ENCODE measurements around the gene RPL12. TPM values are rescaled to one million over a fixed set of nuclear protein-coding genes. Genes with fewer than 3 reads are reported as not detected.

The RPL12 gene
- total RNA-seq, 1 experiment from 2014 or later, result 4,429 TPM

DNA sequence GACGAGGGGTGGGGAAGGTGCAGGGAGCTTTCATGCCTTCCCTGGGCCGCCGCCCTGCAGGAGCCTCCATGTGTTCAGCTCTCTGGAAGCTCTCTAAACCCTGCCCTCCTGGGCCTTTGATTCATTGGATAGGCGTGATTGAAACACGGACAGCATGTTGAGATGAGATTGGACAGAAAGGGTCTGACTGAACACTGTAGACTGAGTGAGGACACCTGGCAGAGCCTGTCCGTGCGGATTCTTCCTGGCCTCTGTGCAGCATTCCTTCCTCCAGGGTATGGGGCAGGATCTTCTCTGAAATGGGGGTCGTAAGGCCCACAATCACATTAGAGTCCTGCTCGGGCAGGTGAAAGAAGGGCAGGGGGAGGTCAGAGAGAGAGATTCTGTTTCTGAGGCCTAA, 12.8 kb downstream of the RPL12 start:
- H3K36me3 ChIP-seq, result peaks cover 91% of the 10 kb centered on the region

DNA sequence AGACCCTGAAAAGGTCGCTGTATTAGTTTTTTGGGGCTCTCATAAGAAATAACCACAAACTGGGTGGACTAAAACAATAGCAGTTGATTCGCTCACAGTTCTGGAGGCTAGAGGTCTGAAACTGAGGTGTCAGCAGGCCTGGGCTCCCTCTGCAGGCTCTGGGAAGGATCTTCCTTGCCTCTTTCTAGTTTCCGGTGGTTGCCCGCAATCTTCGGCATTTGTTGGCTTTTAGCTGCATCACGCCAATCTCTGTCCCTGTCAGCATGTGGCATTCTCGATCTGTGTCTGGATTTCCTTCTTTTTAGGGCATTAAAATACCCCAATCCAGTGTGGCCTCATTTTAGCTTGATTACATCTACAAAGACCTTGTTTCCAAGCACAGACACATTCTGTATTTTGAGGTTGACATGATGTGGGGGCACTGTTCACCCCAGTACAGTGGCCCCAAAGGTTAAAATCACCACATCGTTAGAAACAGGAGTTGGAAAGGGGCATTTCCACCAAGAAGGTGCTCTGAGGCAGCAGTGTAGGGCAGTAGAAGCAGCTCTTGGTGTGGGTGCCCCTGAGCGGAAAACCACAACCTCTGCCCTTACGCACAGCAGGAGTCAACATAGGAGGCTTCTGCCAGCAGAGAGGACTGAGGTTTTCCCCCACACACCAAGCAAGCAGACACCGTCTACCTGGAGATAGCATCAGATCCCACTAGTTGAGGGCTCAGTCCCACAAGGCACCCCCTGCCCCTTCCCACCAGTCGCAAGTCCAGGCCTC, 13.5 kb downstream of the RPL12 start:
- H3K27me3 ChIP-seq, result no peaks in the 10 kb centered on the region
- no peaks in the 10 kb centered on the region for H3K4me1 ChIP-seq
- no peaks in the 10 kb centered on the region for H3K9me3 ChIP-seq (replicated peaks)
- no peak overlapping the region for H3K27ac ChIP-seq
- no peak for DNase-seq
- peaks cover 90% of the 10 kb centered on the region for H3K36me3 ChIP-seq
- no peak overlapping the region for H3K4me3 ChIP-seq

More for the DNA sequence above, 12.8 kb downstream of the RPL12 start:
- no peaks in the 10 kb centered on the region for H3K27me3 ChIP-seq
- no peaks in the 10 kb centered on the region for H3K9me3 ChIP-seq (replicated peaks)
- no peaks in the 10 kb centered on the region for H3K4me1 ChIP-seq
- H3K4me3 ChIP-seq, result no peak overlapping the region
- DNase-seq, result no peak
- no peak overlapping the region for H3K27ac ChIP-seq

DNA sequence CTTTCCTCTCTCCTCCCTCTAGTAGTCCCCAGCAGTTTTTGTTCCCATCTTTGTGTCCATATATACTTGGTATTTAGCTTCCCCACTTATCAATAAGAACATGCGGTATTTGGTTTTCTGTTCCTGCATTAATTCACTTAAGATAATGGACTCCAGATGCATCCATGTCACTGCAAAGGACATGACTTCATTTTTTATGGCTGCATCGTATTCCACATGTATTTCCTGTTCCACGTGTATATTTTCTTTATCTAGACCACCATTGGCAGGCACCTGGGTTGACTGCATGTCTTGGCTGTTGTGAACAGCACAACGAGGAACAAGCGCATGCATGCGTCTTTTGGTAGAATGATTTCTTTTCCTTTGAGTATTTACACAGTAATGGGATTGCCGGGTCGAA, 20.8 kb downstream of the RPL12 start:
- no peak overlapping the region for H3K27ac ChIP-seq
- DNase-seq, result no peak
- H3K9me3 ChIP-seq (replicated peaks), result no peaks in the 10 kb centered on the region
- peaks cover 44% of the 10 kb centered on the region for H3K36me3 ChIP-seq
- no peaks in the 10 kb centered on the region for H3K27me3 ChIP-seq
- no peaks in the 10 kb centered on the region for H3K4me1 ChIP-seq
- no peak overlapping the region for H3K4me3 ChIP-seq

DNA sequence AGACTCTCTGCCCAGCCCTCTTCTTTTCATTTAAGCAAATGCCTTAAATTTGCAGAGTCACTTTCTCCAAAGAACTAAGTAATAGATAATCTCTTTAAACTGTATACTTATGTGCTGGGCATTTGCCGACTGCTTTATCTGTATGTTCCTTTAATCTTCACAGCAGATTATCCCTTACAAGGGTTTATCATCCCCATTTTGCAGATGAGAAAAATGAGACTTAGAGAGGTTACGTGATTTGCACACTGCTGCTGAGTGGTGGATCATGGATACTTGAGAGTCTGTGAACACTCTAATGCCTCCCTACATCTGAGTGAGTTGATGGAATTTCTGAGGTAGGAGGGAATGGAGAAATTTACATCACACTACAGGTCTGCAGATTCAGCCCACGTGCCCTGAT, 22.9 kb downstream of the RPL12 start:
- Histone ChIP-seq H3K27ac (no peak overlapping the region), H3K36me3 (peaks cover 24% of the 10 kb centered on the region), H3K4me3 (no peak overlapping the region), H3K4me1 (no peaks in the 10 kb centered on the region), H3K27me3 (no peaks in the 10 kb centered on the region), H3K9me3 (replicated peaks) (no peaks in the 10 kb centered on the region)
- DNase-seq, result no peak

DNA sequence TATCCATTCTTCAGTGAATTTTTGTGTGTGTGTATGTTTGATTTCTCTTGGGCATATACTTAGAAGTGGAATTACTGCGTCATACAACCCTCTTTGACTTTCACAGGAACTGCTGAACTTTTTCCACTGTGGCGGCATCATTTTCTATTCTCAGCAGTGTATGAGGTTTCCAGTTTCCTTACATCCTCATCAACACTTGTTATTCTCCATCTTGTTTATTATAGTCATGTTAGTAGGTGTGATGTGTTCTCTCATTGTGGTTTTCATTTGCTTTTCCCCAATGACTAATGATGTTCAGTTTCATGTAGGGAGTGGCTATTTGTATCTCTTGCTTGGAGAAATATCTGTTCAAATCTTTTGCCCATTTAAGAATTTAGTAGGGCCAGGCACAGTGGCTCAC, 24.4 kb downstream of the RPL12 start:
- Histone ChIP-seq H3K9me3 (replicated peaks) (no peaks in the 10 kb centered on the region), H3K27ac (no peak overlapping the region), H3K4me1 (peaks cover 6% of the 10 kb centered on the region), H3K36me3 (peaks cover 18% of the 10 kb centered on the region), H3K27me3 (no peaks in the 10 kb centered on the region), H3K4me3 (no peak overlapping the region)
- no peak for DNase-seq

DNA sequence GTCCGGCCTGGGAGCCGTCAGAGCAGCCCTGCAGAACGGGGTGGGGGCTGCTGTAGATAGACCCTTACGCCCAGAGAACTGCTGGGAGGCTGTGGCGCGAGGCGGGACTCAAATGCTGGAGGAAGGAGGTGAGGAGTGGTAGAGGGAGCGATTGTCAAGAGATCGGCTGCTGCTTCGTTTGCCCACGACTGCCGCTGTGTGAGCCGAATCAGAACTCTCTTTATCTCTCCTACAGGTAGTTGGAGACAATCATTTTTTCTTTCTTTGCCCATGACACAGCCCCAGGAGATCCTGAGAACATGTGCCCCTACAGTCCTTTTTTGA, 26.6 kb downstream of the RPL12 start:
- H3K27ac ChIP-seq, result peak overlapping the region; percentile 82
- H3K27me3 ChIP-seq, result no peaks in the 10 kb centered on the region
- peaks cover 7% of the 10 kb centered on the region; the same call in 1 of the 2 replicates for H3K36me3 ChIP-seq
- peaks cover 6% of the 10 kb centered on the region for H3K4me1 ChIP-seq
- DNase-seq, result no peak
- peak overlapping the region; percentile 84 for H3K4me3 ChIP-seq
- H3K9me3 ChIP-seq (replicated peaks), result no peaks in the 10 kb centered on the region

DNA sequence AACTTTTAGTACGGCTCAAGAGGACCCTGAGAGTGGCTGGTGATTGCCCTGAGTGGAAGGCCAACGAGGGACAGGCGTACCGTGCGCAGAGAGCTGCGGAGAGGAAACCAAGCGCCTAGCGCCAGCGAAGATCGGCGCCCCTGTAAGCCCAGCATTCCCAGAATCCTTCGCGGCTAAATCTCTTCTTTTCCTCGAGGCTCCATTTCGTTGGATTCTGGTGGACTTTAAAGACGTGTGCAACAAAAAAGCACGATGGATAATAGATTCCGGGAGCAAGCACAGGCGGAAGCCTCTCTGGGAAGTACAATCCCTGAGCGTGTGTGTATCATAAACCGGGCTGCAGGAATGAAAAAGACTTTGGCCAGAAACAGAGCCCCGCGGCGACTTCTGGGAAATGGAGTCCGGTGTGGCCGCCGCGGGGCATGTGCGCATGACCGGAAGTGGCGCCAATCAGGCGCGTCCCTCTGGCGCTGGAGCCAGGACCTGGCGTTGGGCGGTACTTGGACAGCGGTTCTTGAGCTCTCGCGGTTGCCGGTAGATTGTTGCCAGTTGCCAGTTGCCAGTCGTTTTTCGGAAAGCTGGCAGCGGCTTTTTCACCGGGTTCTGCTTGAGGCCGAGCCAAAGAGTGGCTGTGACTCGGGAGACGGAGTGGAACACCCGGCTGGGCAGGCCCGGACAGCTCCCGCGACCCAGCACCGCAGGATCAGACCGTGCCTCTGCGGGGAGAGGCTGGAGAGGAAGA, 27.1 kb downstream of the RPL12 start, which contains the start of gene ZNF79:
TSS of gene ZNF79 (plus strand) at position 449 of the 742 bp plus-strand sequence. CDS start 406 bp downstream, outside the sequence.
- Histone ChIP-seq H3K36me3 (peaks cover 7% of the 10 kb centered on the region; the same call in 1 of the 2 replicates), H3K27ac (peak within 1 kb of the TSS; percentile 82)

DNA sequence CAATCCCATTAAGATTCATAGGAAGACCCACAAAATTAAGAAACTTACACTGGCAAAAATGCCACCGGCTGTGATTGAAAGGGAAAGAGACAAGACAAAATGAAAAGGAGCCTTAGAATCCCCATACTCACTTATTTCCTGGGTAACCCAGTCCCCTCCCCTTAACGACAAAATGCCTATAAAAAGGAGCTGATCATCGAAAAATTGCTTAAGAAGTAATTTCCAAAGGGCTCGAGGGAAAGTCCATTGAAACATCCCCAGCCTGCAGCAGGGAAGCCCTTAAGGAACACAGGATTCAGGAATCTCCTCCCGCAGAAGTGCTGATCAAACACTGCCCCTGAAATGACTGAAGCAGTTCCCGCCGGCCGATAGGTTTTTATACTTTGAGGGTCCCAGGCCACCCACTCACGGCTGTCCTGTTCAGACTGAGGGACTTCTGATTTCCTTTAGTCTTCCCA, 27.7 kb downstream of the RPL12 start:
- DNase-seq, result no peak
- no peaks in the 10 kb centered on the region for H3K27me3 ChIP-seq

More for the DNA sequence above, 27.1 kb downstream of the RPL12 start, which contains the start of gene ZNF79:
- Histone ChIP-seq H3K4me3 (peak within 1 kb of the TSS; percentile 84), H3K9me3 (replicated peaks) (no peaks in the 10 kb centered on the region), H3K4me1 (peaks cover 6% of the 10 kb centered on the region), H3K27me3 (no peaks in the 10 kb centered on the region)
- peak; percentile 93 to 96 for DNase-seq

DNA sequence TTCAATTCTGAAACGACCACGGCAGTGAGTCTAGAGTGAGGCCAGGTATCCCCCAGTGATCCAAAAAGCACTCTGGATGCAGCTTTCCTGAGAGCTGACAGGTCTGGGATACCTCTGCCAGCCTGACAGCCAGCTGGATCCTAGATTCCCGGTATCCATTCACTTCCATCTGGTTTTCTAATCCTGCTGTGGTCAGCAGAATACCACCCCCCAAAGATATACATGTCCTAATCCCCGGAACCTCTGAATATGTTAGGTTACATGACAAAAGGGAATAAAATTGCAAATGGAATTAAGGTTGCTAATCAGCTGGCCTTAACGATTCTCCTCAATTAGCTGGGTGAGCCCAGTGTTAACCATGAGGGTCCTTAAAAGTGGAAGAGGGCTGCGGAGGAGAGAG, 28.4 kb downstream of the RPL12 start:
- peak overlapping the region; percentile 84 for H3K4me3 ChIP-seq
- peak in 1 of 2 experiments; percentile 23 for DNase-seq
- no peaks in the 10 kb centered on the region for H3K36me3 ChIP-seq
- no peaks in the 10 kb centered on the region for H3K9me3 ChIP-seq (replicated peaks)
- H3K27me3 ChIP-seq, result no peaks in the 10 kb centered on the region
- peaks cover 11% of the 10 kb centered on the region for H3K4me1 ChIP-seq
- no peak overlapping the region for H3K27ac ChIP-seq

More for the DNA sequence above, 27.7 kb downstream of the RPL12 start:
- Histone ChIP-seq H3K9me3 (replicated peaks) (no peaks in the 10 kb centered on the region), H3K4me3 (peak overlapping the region; percentile 84), H3K4me1 (peaks cover 6% of the 10 kb centered on the region), H3K27ac (peak overlapping the region; percentile 82), H3K36me3 (peaks cover 2% of the 10 kb centered on the region; the same call in 1 of the 2 replicates)

DNA sequence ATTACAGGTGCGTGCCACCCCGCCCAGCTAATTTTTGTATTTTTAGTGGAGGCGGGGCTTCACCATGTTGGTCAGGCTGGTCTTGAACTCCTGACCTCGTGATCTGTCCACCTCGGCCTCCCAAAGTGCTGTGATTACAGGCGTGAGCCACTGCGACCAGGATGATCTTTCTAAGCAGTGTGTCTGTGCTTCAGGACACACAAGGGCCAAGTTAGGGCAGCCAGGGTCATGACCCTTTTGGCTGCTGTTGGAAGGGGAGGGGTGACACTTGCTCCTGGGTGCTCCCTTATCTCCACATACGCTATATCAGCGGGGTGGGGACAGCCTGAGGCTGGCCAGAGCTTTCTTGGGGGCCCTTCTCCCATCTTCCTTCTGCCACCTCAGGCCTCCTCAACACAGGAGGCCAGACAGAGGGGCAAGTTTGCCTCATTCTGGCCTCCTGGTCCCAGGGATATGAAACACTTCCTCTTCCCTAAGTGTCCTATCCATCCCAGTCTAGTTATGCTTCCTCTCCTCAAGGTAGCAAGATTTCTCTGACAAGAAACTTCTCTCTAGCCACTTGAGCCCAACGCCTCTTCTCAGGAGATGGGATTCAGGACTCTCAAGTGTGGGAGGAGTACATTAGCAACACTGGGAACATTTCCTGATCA, 28.9 kb downstream of the RPL12 start:
- H3K36me3 ChIP-seq, result no peaks in the 10 kb centered on the region
- H3K9me3 ChIP-seq (replicated peaks), result no peaks in the 10 kb centered on the region
- no peak overlapping the region for H3K27ac ChIP-seq
- H3K27me3 ChIP-seq, result no peaks in the 10 kb centered on the region
- no peak overlapping the region for H3K4me3 ChIP-seq
- H3K4me1 ChIP-seq, result peaks cover 13% of the 10 kb centered on the region
- DNase-seq, result no peak

DNA sequence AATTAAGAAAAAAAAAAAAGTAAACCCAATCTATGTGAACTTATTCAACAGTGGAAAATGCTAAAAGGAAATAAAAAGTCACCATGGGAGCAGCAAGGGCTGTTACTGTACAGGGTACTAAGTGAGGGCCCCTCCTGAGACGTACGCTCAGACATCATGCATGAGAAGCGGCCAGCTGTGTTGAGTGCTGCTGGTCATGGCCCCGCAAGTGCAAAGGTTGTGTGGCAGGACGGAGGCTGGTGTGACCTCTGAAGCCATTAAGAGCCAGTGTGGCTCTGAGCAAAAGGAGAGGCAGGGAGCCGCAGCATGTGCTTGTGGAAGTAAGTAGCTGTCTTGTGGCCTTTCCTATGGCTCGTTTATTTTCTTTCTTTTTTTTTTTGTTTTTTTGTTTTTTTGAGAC, 30.1 kb downstream of the RPL12 start:
- DNase-seq, result no peak

DNA sequence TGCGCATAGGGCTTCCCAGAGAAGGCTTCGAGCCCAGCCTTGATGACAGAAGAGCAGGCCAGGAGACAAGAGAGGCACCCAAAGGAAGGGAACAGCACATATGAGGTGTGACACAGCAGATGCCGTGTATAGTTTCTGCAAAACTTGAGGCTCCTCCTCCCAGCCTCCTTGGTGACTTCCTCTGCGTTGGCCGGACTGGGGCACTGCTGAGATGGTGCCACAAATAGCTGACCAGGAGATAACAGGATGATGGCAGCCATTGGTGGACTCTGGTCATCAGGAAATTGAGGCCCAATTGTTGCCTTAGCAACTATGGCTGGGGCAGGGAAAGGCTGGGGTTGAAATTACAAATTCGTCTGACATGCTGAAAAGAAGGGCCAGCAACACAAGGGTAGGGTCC, 31.9 kb downstream of the RPL12 start:
- no peak for DNase-seq
- H3K9me3 ChIP-seq (replicated peaks), result no peaks in the 10 kb centered on the region
- H3K4me1 ChIP-seq, result peaks cover 13% of the 10 kb centered on the region
- H3K27me3 ChIP-seq, result no peaks in the 10 kb centered on the region
- H3K27ac ChIP-seq, result no peak overlapping the region
- no peak overlapping the region for H3K4me3 ChIP-seq
- no peaks in the 10 kb centered on the region for H3K36me3 ChIP-seq

More for the DNA sequence above, 30.1 kb downstream of the RPL12 start:
- Histone ChIP-seq H3K36me3 (no peaks in the 10 kb centered on the region), H3K9me3 (replicated peaks) (no peaks in the 10 kb centered on the region), H3K27me3 (no peaks in the 10 kb centered on the region), H3K4me3 (no peak overlapping the region), H3K4me1 (peaks cover 13% of the 10 kb centered on the region), H3K27ac (no peak overlapping the region)

DNA sequence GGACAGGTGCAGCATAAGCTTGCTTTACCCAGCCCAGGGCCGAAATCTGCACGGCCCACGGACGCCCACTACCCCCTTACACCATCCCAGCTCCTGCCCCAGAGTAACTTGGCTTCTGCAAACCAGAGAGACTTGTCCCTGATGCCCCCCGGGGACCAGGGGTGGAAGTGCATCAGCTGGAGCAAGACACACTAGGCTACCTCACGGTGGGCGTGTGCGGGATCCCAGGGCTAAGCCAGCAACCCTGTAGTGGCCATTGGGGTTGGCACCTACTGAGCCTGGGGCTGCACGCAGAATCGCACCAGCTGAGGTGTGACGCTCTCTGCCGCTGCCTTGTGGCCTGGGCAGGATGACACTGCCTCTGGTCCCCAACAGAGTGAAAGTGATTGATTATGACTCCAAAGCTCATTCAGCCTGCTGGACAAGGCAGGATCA, 33.2 kb downstream of the RPL12 start:
- H3K36me3 ChIP-seq, result no peaks in the 10 kb centered on the region
- no peak overlapping the region for H3K4me3 ChIP-seq
- peaks cover 12% of the 10 kb centered on the region for H3K4me1 ChIP-seq
- no peak overlapping the region for H3K27ac ChIP-seq
- H3K9me3 ChIP-seq (replicated peaks), result no peaks in the 10 kb centered on the region
- peak; percentile 67 to 69 for DNase-seq
- no peaks in the 10 kb centered on the region for H3K27me3 ChIP-seq

DNA sequence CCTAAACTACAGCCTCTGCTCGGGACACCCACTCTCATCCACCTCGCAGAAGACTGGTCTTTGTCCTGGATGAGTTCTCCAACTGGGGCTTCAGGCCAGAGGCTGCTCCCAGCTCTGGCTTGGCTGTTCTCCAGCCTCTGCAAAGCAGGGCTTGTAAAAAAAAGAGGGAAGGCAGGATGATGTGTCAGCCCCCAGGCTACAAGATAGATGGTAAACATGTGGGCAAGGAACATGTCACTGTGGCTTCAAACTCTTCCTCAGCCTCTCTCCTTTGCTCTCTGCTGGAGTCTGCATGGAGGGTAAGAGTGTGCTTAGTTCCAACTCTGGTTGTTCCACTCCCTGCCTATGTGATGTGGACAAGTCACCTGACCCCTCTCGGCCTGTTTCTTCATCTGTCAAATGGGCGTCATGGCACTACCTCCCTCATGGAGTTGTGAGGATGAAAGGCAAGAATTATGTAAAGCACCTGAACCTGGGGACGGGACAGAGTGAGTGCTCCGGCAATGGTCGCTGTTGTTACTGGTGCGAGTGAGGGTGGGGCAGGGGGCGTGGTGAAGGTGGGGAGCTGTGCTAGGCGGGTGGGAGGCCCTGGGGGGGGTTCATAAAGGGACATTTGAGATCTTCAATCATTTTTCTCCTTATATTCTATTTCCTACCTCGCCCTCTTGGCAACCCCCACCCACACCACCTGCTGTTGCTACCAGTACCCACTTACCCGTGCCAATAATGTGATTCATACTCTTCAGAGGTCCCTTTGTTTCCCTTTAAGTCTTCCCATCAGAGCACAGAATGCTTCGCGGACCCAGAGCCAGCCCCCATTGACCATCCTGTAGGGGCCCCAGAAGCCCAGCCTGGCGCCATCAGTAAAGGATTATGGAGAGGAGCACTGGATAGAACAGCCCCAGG, 33.8 kb downstream of the RPL12 start:
- Histone ChIP-seq H3K27ac (no peak overlapping the region), H3K4me1 (peaks cover 6% of the 10 kb centered on the region), H3K9me3 (replicated peaks) (no peaks in the 10 kb centered on the region), H3K36me3 (no peaks in the 10 kb centered on the region), H3K27me3 (no peaks in the 10 kb centered on the region), H3K4me3 (no peak overlapping the region)
- DNase-seq, result peak; percentile 44 to 57
